MG63 (cell line): Measurements from ENCODE around the gene NAGA. TPM values are rescaled to one million over a fixed set of nuclear protein-coding genes. Genes with fewer than 3 reads are reported as not detected.
"Not testable (repeated sequence)": the region's sequence is repeated elsewhere in the genome, so short reads cannot be mapped to it uniquely, and the experiment has no call there.

ENCODE experiments used
- DNase-seq: peaks from one replicate; pipeline ENCODE4 v3.0.0-alpha.2; 2020
- H3K27me3 ChIP-seq: fragments of 250-450 bp; sonication (Bioruptor Pico); 2 replicates; pipeline ENCODE4 v1.5.1; 2020; ENCODE audit warnings: mild to moderate bottlenecking, moderate library complexity
- H3K36me3 ChIP-seq: fragments of 250-450 bp; sonication (Bioruptor Pico); 2 replicates; pipeline ENCODE4 v1.5.1; 2020; ENCODE audit warnings: mild to moderate bottlenecking, moderate library complexity
- H3K4me3 ChIP-seq: fragments of 250-450 bp; sonication (Bioruptor Pico); 2 replicates; pipeline ENCODE4 v1.5.1; 2020; ENCODE audit warnings: mild to moderate bottlenecking, moderate library complexity
- H3K9me3 ChIP-seq: fragments of 250-450 bp; sonication (Bioruptor Pico); 2 replicates; pipeline ENCODE4 v1.5.1; 2020; ENCODE audit warnings: mild to moderate bottlenecking, moderate library complexity
- total RNA-seq: library from RNA; depleted of rRNA; stranded (reverse); fragments of >200 nt; shearing (Covaris generic); gene quantifications from 2 replicates; pipeline ENCODE4 v1.2.3, GENCODE V29; 2014; ENCODE audit warnings: low replicate concordance; rRNA removed

Gene NAGA
- total RNA-seq = 16.9 and 25.2 TPM in 2 replicates

DNA sequence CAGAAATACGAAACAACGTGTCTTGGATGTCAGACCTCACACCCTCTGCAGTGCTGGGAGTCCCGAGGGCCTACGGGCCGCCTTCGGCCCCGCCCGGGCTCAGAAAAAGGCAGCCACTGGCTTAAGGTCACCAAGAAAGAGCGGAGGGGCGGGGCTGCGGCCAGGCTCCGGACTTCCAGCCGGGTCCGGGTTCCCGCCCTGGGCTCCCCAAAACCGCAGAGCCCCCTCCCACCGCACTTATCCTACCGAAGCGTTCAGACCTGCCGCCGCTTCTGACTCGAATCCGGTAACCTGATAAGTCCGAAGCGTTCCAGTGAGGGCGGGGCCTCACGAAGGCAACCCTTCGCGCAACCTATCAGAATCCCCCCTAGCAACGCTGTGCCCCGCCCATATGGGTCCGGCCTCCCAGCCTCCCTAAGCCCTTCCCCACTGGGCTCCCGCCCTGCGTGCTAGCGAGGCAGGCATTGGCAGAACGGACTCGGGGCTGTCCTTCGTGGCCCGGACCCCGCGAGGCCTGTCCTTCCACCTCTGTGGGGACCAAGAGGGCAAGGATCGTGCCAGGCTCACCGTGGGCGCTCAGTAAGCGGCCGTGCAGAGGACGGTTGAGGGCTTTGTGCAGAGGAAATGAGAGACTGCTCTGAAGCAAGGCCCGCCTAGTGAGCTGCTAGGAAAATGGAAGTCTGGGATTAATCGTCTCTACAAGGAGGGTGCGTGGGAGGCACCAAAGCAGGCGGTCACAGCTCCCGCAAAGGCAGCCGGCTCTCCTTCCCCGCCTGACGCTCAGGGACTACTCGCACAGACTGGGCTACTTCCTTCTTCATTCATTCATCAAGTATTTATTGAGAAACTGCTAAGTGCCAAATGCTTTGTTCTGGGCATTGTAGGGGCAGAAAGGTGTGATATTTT is at the start of gene NAGA:
NAGA (minus strand) TSS at position 296 of the 906 bp plus-strand sequence. CDS start 515 bp downstream, outside the sequence.
- Histone ChIP-seq H3K36me3 (no peaks in the 10 kb centered on the region), H3K4me3 (peak within 1 kb of the TSS; percentile 63), H3K27me3 (no peaks in the 10 kb centered on the region), H3K9me3 (no peaks in the 10 kb centered on the region)
- DNase-seq = peak; percentile 97

DNA sequence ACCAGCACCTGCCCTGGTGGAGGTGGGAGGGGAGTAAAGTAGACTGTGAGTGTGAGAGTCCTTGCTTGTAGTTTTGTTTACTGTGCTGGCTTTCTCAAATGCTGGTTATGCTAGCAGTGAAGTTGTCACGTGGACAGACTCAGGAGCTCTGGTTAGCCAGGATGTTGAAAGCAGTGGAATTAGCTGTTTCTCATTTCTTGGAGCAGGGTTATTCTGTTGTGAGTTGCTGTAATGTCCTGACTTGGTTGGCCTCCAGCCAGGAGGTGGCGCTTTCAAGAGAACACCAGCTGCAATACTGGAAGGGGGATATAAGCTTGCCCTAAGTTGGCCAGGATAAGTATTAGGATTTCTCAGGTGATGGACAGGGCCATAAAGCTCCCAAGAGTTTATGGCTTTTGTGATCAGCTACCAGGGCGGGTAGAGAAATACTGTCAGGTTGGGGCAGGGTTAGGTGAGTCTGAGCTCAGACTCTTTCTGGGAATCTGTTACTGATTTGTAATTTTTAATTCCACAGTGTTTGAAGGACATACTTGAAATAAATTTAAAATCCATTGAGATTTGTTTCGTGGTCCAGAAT is 46.3 kb upstream of the NAGA start:
- no peak for DNase-seq
- Histone ChIP-seq H3K4me3 (no peak overlapping the region), H3K36me3 (no peaks in the 10 kb centered on the region), H3K9me3 (0 out of 2 replicates have a peak, but pooled peaks cover 4% of the 10 kb centered on the region), H3K27me3 (no peaks in the 10 kb centered on the region)

DNA sequence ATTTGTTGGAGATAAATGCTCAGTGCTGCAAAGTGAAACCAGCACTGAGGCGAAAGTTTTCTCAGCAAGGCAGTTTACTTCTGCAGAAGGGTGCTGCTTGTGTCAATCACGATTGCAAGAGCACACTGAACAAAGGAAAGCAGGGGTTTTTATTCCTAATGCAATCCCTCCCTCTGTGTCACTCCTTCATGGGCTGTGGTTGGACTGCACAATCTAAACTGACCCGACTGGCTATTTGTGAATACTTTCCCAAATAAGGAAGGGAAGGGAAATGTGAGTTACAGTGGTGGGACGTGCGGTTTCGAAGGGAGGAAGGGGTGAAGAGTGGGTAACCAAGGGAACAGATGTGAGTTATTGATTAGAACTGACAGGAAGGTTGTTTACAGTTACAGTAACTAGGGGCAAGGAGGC is 44.8 kb upstream of the NAGA start:
- H3K9me3 ChIP-seq, H3K27me3 ChIP-seq, H3K36me3 ChIP-seq, DNase-seq, H3K4me3 ChIP-seq: not testable (repeated sequence)

DNA sequence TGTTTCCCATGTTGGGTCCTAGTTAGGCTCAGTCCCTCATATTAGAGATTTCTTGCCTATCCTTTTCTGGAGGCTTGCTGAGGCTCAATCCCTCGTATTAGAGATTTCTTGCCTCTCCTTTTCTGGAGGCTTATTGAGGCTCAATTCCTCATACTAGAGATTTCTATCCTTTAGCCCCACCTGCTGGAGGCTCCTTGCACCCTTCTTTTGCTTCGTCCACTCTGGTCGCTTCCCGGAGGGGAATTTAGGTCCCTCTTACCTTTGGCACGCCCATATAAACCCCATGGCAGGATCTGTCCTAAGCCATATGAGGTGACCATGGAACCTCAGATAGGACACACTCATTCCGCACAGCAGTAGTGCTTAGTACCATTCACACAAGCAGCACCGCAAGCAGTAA is 44.1 kb upstream of the NAGA start:
- no peak for DNase-seq
- Histone ChIP-seq H3K4me3 (no peak overlapping the region), H3K36me3 (no peaks in the 10 kb centered on the region), H3K9me3 (0 out of 2 replicates have a peak, but pooled peaks cover 4% of the 10 kb centered on the region), H3K27me3 (no peaks in the 10 kb centered on the region; the same call in 1 of the 2 replicates)

DNA sequence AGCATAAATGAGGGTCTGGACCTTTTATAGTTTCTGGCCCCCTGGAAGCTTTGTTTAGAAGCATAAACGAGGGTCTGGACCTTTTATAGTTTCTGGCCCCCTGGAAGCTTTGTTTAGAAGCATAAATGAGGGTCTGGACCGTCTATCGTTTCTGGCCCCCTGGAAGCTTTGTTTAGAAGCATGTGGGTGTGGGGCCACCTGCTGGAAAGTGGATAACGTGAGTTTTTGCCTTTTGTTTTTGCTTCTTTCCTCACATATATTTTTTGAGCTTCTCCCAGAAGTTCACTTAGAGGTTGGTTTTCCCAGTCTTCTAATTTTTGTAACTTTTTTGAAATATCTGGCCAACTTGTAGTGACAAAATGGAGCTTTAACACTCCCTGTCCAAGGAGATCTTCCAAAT is 42.2 kb upstream of the NAGA start:
- DNase-seq, H3K36me3 ChIP-seq, H3K4me3 ChIP-seq, H3K27me3 ChIP-seq, H3K9me3 ChIP-seq: not testable (repeated sequence)

DNA sequence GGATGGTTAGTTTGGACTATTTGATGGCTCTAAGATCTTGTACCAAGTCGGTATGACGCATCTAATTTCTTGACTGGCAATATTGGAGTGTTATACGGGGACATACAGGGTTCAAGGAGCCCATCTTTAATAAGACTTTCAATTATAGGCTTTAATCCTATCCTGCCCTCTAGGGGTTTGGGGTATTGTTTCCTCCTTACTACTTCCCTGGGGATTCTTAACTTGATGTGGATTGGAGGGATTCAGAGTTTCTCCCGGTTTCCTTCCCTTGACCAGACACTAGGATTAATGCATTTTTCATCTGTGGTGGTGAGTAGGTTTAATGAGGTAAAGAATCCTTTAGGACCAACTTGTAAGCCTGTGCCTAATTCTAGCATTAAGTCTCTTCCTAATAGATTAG is 41.2 kb upstream of the NAGA start:
- no peak for DNase-seq
- H3K9me3 ChIP-seq = 0 out of 2 replicates have a peak, but pooled peaks cover 4% of the 10 kb centered on the region
- H3K27me3 ChIP-seq = no peaks in the 10 kb centered on the region; the same call in 1 of the 2 replicates
- no peaks in the 10 kb centered on the region for H3K36me3 ChIP-seq
- H3K4me3 ChIP-seq = no peak overlapping the region

DNA sequence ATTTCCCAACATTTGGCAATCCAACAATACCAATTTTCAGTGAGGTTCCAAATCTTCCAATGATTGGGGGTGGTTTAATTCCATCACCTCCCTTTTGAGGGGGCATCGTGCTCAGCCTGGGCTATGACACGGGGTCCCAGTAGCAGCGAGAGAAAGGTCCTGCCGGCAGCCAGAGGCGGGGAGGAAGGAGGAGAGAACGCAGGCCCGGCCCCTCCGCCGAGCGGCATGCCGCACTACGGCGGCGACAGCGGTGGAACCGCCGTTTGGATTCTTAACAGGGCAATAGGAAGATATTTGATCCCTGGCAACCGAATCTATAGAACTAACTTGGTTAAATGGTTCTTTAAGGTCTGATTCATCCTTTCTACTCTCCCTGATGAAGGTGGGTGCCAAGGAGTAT is 38.2 kb upstream of the NAGA start:
- DNase-seq = no peak
- no peaks in the 10 kb centered on the region; the same call in 1 of the 2 replicates for H3K27me3 ChIP-seq
- no peaks in the 10 kb centered on the region for H3K36me3 ChIP-seq
- no peak overlapping the region for H3K4me3 ChIP-seq
- peaks cover 3% of the 10 kb centered on the region for H3K9me3 ChIP-seq

DNA sequence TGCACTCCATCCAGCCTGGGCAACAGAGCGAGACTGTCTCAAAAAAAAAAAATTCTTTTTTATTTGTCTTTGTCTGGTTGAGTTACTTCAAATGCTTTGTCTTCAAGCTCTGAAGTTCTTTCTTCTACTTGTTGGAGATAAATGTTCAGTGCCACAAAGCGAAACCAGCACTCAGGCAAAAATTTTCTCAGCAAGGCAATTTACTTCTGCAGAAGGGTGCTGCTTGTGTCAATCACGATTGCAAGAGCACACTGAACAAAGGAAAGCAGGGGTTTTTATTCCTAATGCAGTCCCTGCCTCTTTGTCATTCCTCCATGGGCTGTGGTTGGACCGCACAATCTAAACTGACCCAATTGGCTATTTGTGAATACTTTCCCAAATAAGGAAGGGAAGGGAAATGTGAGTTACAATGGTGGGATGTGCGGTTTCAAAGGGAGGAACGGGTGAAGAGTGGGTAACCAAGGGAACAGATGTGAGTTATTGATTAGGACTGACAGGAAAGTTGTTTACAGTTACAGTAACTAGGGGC is 33.8 kb upstream of the NAGA start:
- H3K27me3 ChIP-seq, H3K4me3 ChIP-seq, H3K36me3 ChIP-seq, DNase-seq: not testable (repeated sequence)
- peaks cover 19% of the 10 kb centered on the region for H3K9me3 ChIP-seq

DNA sequence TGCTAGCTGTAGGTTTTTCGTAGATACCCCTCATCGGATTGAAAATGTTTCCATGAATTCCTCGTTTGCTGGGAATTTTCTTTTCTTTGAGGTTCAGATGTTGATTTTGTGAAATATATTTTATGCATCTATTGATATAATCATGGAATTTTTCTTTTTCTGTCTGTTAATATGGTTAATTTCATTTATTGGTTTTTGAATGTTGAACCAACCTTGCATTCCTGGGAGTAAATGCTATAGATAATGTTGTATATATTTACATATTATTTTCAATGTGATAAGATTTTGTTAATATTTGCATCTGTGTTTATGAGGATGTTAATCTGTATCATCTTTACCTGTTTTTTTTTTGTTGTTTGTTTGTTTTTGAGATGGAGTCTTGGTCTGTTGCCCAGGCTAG is 30.6 kb upstream of the NAGA start:
- Histone ChIP-seq H3K36me3 (no peaks in the 10 kb centered on the region), H3K27me3 (no peaks in the 10 kb centered on the region), H3K4me3 (no peak overlapping the region), H3K9me3 (peaks cover 22% of the 10 kb centered on the region)
- no peak for DNase-seq

DNA sequence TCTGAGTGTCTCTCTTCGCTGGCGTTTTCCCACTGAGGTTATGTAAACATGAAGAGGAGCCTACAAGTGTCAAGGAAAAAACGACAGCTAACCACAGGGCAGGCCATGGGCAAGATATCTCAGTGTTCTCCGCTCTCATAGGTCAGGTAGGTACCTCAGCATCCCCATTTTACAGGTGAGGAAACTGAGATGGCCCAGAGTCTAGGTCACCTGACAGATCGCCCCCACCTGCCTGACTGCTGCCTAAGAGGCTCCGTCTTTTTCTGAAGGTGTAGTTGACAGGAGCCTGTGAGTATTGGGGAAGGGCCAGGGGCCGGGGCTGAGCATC is 20.8 kb upstream of the NAGA start:
- no peak for DNase-seq
- H3K4me3 ChIP-seq = peak overlapping the region; percentile 75
- H3K36me3 ChIP-seq = peaks cover 17% of the 10 kb centered on the region
- H3K27me3 ChIP-seq = no peaks in the 10 kb centered on the region
- no peaks in the 10 kb centered on the region for H3K9me3 ChIP-seq

DNA sequence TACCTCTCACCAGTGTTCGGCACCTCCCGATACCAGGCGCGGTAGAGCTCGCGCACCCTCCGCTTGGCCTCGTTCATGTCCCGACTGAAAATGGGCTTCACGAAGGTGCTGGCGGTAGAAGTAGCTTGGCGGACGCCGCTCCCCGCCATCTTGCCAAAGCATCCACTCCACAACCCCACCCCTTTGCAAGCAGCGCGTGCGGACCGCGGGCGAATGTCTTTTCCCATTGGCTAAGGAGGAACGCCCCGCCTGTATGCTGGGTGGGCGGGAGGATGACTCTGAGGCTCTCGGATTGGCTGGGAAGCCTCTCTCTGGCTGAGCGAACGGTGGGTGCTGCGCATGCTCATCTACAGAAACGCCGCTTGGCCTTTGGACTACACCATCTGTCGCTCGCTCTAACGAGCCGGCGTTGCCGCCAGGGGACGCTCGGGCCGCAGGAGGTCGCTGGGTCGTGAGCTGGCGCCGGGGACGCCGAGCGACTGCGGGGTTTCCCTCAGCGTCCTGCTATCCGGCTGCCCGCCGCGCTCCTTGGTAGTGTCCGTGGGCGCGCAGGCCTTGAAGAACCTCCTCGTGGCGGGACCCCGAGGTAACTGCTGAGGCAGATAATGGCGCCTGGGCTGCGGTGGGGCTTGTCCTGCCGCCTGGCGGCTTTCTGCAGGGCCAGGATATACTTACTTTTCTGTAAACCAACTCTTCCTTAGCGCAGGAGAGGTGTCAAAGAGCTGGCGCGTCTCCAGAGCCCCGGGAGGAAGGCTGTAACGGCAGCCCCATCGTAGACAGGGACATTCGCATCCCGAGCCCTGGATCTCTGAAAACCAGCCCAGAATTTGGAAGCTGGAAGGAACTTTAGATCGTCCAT is 20.2 kb upstream of the NAGA start, which contains the start of gene NDUFA6:
NDUFA6 (minus strand) TSS at position 177 of the 859 bp plus-strand sequence; CDS start at position 149, 28 bp downstream.
- peak; percentile 98 for DNase-seq
- no peaks in the 10 kb centered on the region for H3K9me3 ChIP-seq
- peak within 1 kb of the TSS; percentile 75 for H3K4me3 ChIP-seq
- H3K27me3 ChIP-seq = no peaks in the 10 kb centered on the region
- peaks cover 23% of the 10 kb centered on the region for H3K36me3 ChIP-seq

DNA sequence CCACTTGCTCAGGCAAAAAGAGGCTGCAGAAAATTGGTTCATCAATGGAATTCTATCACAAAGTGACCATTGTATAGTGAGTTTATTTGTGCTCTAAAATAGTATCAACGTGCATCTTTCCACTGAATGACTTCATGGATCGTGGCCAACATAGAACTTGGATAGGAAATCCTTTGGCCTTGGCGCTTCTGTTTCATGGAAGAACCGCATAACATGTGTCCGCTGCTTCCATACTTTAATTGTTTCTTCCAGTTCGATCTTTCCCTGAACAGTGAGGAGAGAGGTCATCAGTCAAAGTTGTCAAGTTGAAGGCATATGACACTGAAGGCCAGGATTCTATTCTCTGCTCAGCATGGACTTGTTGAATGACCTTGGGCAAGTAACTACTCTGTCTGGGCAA is 15.4 kb upstream of the NAGA start:
- no peak for DNase-seq
- Histone ChIP-seq H3K27me3 (no peaks in the 10 kb centered on the region), H3K4me3 (no peak overlapping the region), H3K36me3 (peaks cover 54% of the 10 kb centered on the region), H3K9me3 (no peaks in the 10 kb centered on the region)

DNA sequence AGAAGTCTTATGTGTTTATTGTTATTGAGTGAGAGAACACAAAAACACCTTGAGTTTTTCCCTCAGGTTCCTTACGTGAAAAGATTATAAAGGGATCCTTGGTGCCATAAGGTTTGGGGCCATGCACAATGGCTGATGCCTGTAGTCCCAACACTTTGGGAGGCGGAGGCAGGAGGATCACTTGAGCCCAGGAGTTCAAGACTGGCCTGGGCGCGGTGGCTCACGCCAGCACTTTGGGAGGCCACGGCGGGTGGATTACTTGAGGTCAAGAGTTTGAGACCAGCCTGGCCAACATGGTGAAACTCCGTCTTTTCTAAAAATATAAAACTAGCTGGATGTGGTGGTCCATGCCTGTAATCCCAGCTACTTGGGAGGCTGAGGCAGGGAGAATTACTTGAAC is 14.3 kb upstream of the NAGA start:
- H3K36me3 ChIP-seq = peaks cover 54% of the 10 kb centered on the region

DNA sequence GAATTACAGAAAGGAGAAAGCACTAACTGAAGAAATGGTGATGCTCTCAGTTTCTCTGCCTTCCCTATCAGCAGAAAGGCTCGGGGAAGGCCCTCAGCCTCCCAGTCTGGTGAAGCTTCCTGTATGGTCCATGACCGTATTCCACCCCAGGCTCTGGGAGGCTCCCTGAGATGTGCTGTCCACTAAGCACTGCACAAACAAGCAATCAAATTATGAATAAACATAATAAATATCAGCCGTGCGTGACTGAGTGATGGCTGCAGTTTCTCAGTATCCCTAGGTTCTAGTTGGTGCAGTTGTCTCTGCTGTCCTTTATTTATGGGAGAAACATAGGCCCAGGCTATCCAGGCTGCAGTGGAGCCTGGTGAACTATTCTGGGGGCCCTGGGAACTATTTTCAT is 12.5 kb upstream of the NAGA start:
- DNase-seq = no peak
- no peak overlapping the region for H3K4me3 ChIP-seq
- H3K9me3 ChIP-seq = no peaks in the 10 kb centered on the region
- H3K36me3 ChIP-seq = peaks cover 43% of the 10 kb centered on the region
- no peaks in the 10 kb centered on the region for H3K27me3 ChIP-seq

More for the DNA sequence above, 14.3 kb upstream of the NAGA start:
- no peak overlapping the region for H3K4me3 ChIP-seq
- H3K27me3 ChIP-seq = no peaks in the 10 kb centered on the region
- H3K9me3 ChIP-seq = no peaks in the 10 kb centered on the region
- no peak for DNase-seq

DNA sequence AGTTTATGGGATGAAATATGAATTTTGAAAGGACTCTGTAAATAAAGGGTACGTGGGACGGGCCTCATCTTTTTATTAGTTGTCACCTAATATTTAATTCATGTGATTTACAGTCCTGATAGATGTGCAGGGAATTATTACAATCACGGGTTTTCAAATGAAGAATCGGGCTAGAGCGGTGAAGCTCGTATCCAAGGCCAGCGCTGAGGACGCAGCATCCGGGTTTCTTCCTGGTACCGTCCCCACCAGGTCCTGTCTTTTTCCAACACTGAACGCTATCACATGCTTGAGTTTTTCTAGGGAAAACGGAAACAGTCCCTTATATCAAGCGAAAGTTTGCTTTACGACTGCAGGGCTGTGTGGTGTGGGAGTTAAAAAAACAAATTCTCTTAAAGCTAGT is 9.7 kb upstream of the NAGA start:
- Histone ChIP-seq H3K4me3 (peak overlapping the region; percentile 74), H3K36me3 (peaks cover 26% of the 10 kb centered on the region), H3K9me3 (no peaks in the 10 kb centered on the region), H3K27me3 (no peaks in the 10 kb centered on the region)
- DNase-seq = no peak

DNA sequence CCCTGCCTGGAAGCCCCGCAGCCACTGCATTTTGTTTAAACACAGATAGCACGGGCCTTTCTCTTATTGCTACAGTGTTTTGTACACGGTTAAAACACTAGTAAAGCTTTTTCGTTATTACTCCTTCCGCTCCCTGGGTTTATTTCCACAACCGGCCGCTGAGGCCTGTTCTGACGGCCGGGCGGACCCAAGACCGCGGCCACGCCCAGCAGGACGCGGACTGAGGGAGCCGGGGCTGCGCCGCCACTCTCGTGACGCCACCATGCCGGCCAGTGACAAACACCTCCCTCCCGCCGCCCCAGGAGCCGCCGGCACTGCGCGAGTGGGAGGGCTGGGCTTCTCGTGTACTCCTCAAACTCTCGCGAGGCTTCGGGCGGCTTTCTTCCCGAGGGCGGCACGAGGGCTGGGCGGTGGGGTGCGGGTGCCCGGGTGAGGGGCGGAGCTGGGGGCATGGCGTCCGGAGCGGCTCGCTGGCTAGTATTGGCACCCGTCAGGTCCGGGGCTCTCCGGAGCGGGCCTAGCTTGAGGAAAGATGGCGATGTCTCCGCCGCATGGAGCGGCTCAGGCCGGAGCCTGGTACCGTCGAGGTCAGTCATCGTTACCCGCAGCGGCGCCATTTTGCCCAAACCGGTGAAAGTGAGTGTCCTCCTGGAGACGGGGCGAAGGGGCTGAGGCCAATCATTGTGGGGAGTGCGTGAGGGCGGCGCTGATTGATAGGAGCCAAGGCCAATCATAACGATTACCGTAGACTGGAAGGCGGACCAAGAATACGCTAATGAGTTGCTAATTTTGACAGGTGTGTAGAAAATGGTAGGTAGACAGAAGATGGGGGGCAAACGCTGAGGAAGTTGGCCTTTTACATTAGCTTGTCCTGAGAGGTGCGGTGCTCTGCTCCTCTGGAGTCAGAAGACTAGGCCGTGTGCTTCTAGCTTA is 9.0 kb upstream of the NAGA start, which contains the start of gene SMDT1:
SMDT1 (plus strand) TSS at position 382 of the 933 bp plus-strand sequence; CDS start at position 451, 69 bp downstream.
- peak; percentile 99 for DNase-seq
- peak within 1 kb of the TSS; percentile 74 for H3K4me3 ChIP-seq
- H3K9me3 ChIP-seq = no peaks in the 10 kb centered on the region
- H3K36me3 ChIP-seq = peaks cover 21% of the 10 kb centered on the region
- no peaks in the 10 kb centered on the region for H3K27me3 ChIP-seq
